K562 (cell line): ENCODE measurements around the gene TULP4. TPM values are rescaled to one million over a fixed set of nuclear protein-coding genes. Genes with fewer than 3 reads are reported as not detected.

Source experiments
- ERF ChIP-seq: fragments of 450-650 bp; formaldehyde crosslinking; IDR thresholded peaks from 2 replicates; pipeline ENCODE4 v1.4.0; 2020; ENCODE audit warnings: mild to moderate bottlenecking, mixed read lengths
- FOSL1 ChIP-seq: fragments of 200-800 bp; sonication (Bioruptor generic); conservative IDR thresholded peaks from 2 replicates; pipeline ENCODE4 v1.6.1; 2016; ENCODE audit warnings: missing genetic modification characterization, missing compliant biosample characterization
- TBP ChIP-seq: optimal IDR thresholded peaks from 2 replicates; pipeline ENCODE3; 2011; ENCODE audit warnings: low read depth, low read length, improper control_type of control experiment
- ZBTB7A ChIP-seq: IDR thresholded peaks from 2 replicates; pipeline ENCODE4 v1.6.1; 2011; ENCODE audit warnings: low read depth, mild to moderate bottlenecking, low read length, moderate library complexity, borderline replicate concordance; ENCODE audit not compliant: control insufficient read depth
- ZNF175 ChIP-seq: fragments of 200-800 bp; sonication (Bioruptor generic); IDR thresholded peaks from 2 replicates; pipeline ENCODE4 v1.6.1; 2016; ENCODE audit warnings: low read depth, mild to moderate bottlenecking, missing genetic modification characterization, missing compliant biosample characterization
- ZNF41 ChIP-seq: fragments of 250-450 bp; sonication (Bioruptor Pico); conservative IDR thresholded peaks from 2 replicates; pipeline ENCODE4 v1.4.0; 2020; ENCODE audit warnings: mild to moderate bottlenecking
- ZNF444 ChIP-seq: fragments of 250-450 bp; sonication (Bioruptor Pico); IDR thresholded peaks from 2 replicates; pipeline ENCODE4 v1.4.0; 2020; ENCODE audit warnings: mild to moderate bottlenecking, moderate library complexity
- polyA plus RNA-seq, 8 experiments: library from polyadenylated mRNA; depleted of rRNA in 4 of 8; stranded (reverse) in 5 of 8; unstranded in 3 of 8; fragments of >200 nt; fragmentation: Nextera tagmentation in 2 of 8; fragmentation: Illumina TruSeq in 1 of 8; extraction: Ambion mirVana in 2 of 8; extraction: Trizol in 1 of 8; gene quantifications; 2 replicates each; pipeline versions ENCODE4 v1.2.1 to v1.2.3, GENCODE V29; 2011 to 2014; ENCODE audit warnings: inconsistent platforms in 1 of 8, missing spikeins in 1 of 8
- total RNA-seq, 7 experiments: library from RNA; depleted of rRNA in 6 of 7; stranded (reverse); fragments of >200 nt in 6 of 7; fragmentation: Illumina TruSeq in 2 of 7; extraction: Trizol in 2 of 7; gene quantifications; 2 replicates each; pipeline versions ENCODE4 v1.2.1 to v1.2.3, GENCODE V29; 2011 to 2021; ENCODE audit warnings: low replicate concordance in 1 of 7
- TF ChIP-seq, protein P1 (sequence below): sonication (generic); formaldehyde crosslinking; IDR thresholded peaks from 2 replicates; pipeline ENCODE4 v1.8.0; 2022; ENCODE audit warnings: mild to moderate bottlenecking, missing genetic modification reagents
- TF ChIP-seq, protein P2 (sequence below), 2 experiments: IDR thresholded peaks; 2 replicates each; pipeline ENCODE4 v1.6.1; 2012; ENCODE audit warnings: improper control_type of control experiment in 2 of 2, low read depth in 2 of 2, low read length in 2 of 2, borderline replicate concordance in 1 of 2
- TF ChIP-seq, protein P3 (sequence below): sonication (generic); formaldehyde crosslinking; IDR thresholded peaks from 2 replicates; pipeline ENCODE4 v1.8.0; 2022; ENCODE audit warnings: mild to moderate bottlenecking, low read depth, missing genetic modification reagents

The TULP4 gene
- total and polyA plus RNA-seq, 9 of the 15 experiments (the other 6 are each of a cell fraction or from before 2014, with no cell fraction given), result 1.2 to 50.4 (median 11.0) TPM

DNA sequence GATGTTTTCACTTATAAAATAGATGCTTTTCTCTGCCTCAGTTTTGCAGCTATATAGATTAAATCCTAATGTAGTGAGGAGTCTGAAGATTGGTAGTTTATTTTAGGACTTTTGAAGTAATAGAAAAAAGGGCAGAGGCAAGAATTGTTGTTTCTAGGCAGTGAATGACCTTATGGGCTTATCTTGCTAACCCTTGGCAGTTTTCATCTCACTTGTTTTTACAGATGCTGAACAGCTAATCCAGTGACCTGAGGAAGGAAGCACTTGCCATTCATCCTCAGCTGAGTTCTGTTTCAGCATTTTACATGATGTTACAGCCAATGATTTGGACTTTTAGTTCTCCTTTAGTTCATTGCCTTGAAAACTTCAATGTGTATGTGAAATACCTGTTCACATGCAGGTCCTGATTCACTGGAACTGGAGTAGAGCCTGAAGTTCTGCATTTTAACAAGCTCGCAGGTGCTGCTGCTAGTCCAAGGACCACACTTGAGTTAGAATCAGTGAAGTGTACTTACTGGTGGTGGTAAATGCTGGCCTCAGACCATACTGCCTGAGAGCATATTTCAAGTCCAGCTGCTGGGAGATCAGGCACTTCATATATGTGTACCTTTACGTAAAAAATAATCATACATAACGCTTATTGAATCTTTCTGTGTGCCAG, 86.9 kb downstream of the TULP4 start (continued):
- TF ChIP-seq, protein P1, sequence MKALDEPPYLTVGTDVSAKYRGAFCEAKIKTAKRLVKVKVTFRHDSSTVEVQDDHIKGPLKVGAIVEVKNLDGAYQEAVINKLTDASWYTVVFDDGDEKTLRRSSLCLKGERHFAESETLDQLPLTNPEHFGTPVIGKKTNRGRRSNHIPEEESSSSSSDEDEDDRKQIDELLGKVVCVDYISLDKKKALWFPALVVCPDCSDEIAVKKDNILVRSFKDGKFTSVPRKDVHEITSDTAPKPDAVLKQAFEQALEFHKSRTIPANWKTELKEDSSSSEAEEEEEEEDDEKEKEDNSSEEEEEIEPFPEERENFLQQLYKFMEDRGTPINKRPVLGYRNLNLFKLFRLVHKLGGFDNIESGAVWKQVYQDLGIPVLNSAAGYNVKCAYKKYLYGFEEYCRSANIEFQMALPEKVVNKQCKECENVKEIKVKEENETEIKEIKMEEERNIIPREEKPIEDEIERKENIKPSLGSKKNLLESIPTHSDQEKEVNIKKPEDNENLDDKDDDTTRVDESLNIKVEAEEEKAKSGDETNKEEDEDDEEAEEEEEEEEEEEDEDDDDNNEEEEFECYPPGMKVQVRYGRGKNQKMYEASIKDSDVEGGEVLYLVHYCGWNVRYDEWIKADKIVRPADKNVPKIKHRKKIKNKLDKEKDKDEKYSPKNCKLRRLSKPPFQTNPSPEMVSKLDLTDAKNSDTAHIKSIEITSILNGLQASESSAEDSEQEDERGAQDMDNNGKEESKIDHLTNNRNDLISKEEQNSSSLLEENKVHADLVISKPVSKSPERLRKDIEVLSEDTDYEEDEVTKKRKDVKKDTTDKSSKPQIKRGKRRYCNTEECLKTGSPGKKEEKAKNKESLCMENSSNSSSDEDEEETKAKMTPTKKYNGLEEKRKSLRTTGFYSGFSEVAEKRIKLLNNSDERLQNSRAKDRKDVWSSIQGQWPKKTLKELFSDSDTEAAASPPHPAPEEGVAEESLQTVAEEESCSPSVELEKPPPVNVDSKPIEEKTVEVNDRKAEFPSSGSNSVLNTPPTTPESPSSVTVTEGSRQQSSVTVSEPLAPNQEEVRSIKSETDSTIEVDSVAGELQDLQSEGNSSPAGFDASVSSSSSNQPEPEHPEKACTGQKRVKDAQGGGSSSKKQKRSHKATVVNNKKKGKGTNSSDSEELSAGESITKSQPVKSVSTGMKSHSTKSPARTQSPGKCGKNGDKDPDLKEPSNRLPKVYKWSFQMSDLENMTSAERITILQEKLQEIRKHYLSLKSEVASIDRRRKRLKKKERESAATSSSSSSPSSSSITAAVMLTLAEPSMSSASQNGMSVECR (CRISPR knock-in tag), result no peak
- no peak for TF ChIP-seq ZNF444 (CRISPR knock-in tag)
- TF ChIP-seq ZBTB7A, result no peak
- TF ChIP-seq, protein P2, sequence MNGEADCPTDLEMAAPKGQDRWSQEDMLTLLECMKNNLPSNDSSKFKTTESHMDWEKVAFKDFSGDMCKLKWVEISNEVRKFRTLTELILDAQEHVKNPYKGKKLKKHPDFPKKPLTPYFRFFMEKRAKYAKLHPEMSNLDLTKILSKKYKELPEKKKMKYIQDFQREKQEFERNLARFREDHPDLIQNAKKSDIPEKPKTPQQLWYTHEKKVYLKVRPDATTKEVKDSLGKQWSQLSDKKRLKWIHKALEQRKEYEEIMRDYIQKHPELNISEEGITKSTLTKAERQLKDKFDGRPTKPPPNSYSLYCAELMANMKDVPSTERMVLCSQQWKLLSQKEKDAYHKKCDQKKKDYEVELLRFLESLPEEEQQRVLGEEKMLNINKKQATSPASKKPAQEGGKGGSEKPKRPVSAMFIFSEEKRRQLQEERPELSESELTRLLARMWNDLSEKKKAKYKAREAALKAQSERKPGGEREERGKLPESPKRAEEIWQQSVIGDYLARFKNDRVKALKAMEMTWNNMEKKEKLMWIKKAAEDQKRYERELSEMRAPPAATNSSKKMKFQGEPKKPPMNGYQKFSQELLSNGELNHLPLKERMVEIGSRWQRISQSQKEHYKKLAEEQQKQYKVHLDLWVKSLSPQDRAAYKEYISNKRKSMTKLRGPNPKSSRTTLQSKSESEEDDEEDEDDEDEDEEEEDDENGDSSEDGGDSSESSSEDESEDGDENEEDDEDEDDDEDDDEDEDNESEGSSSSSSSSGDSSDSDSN (IDR thresholded peaks at IDR 0.05; ENCODE audit: borderline replicate concordance in 1 of 2, low read depth in 2 of 2, low read length in 2 of 2), result no peak
- TF ChIP-seq ERF (CRISPR knock-in tag), result no peak
- no peak for TF ChIP-seq FOSL1 (tag)
- no peak for TF ChIP-seq ZNF175 (CRISPR knock-in tag)
- TF ChIP-seq TBP, result no peak
- TF ChIP-seq ZNF41, result no peak
- TF ChIP-seq, protein P3, sequence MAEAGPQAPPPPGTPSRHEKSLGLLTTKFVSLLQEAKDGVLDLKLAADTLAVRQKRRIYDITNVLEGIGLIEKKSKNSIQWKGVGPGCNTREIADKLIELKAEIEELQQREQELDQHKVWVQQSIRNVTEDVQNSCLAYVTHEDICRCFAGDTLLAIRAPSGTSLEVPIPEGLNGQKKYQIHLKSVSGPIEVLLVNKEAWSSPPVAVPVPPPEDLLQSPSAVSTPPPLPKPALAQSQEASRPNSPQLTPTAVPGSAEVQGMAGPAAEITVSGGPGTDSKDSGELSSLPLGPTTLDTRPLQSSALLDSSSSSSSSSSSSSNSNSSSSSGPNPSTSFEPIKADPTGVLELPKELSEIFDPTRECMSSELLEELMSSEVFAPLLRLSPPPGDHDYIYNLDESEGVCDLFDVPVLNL (CRISPR knock-in tag), result no peak
